Glutamatergic neuron (in vitro differentiated cells): Measurements from ENCODE around the gene PSMD1. TPM values are rescaled to one million over a fixed set of nuclear protein-coding genes. Genes with fewer than 3 reads are reported as not detected.
A peak's percentile ranks its signal among the peaks of the same experiment; 100 is the strongest.

Experiments used
- DNase-seq: peaks from one replicate; pipeline ENCODE4 v3.0.0; 2022
- H3K27ac Mint-ChIP-seq: one replicate; pipeline ENCODE4 v1.8.0; 2020; ENCODE audit warnings: mild to moderate bottlenecking, mixed read lengths, inconsistent platforms; ENCODE audit not compliant: unreplicated experiment
- H3K27me3 Mint-ChIP-seq: one replicate; pipeline ENCODE4 v1.8.0; 2020; ENCODE audit warnings: mild to moderate bottlenecking, moderate library complexity, mixed read lengths, inconsistent platforms; ENCODE audit not compliant: unreplicated experiment
- H3K36me3 Mint-ChIP-seq: one replicate; pipeline ENCODE4 v1.8.0; 2020; ENCODE audit warnings: mild to moderate bottlenecking, mixed read lengths, inconsistent platforms; ENCODE audit not compliant: unreplicated experiment
- H3K4me1 Mint-ChIP-seq: one replicate; pipeline ENCODE4 v1.8.0; 2020; ENCODE audit warnings: mild to moderate bottlenecking, low read depth, mixed read lengths, inconsistent platforms; ENCODE audit not compliant: unreplicated experiment
- H3K4me3 Mint-ChIP-seq: one replicate; pipeline ENCODE4 v1.8.0; 2020; ENCODE audit warnings: mild to moderate bottlenecking, mixed read lengths, inconsistent platforms; ENCODE audit not compliant: unreplicated experiment
- H3K9me3 Mint-ChIP-seq: one replicate; pipeline ENCODE4 v1.8.0; 2020; ENCODE audit warnings: mild to moderate bottlenecking, moderate library complexity, mixed read lengths, inconsistent platforms; ENCODE audit not compliant: unreplicated experiment
- total RNA-seq: library from RNA; stranded (reverse); fragmentation: NEBNext Ultra II Directional; extraction: Animal tissue kit (Norgen Biotek cat#: 25700); gene quantifications from one replicate; pipeline ENCODE4 v1.2.1, GENCODE V29; 2021; ENCODE audit not compliant: unreplicated experiment
- TF ChIP-seq, protein P1 (sequence below): fragments of 200-600 bp; sonication (generic); IDR thresholded peaks from one replicate; pipeline ENCODE4 v1.5.0; 2021; ENCODE audit not compliant: partially characterized antibody, unreplicated experiment

Gene PSMD1
- total RNA-seq, 1 donor from 2014 or later: 126 TPM

DNA sequence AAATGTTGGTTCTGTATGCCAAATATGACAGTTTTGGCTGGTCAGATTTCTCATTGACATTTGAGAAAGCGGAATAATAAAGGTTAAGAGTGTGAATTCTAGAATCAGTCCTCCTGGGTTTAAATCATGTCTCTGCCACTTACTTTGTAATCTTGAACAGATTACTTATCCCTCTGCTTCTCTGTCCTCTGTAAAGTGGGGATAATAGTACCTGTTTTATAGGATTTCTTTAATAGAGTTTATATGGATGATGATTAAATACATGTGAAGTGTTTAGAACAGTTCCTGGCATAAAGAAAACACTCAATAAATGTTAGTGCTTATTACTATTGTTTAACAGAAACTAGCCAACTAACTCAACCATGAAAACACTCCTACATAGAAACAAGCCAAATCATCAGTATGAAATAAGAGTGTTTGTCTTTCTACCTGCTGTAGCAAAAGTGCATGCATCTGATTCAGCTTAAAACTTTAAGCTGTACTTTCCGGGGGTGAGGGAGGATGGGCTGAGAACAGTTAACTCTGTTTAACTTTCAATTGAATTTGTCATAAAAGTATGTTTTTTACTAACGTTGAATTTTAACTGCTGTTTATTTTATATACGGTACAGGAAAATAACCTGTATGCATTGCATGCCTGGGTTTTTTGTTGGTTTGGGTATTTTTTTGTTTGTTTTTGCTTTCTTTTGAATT lies 61.4 kb downstream of the PSMD1 start:
- peaks cover 8% of the 10 kb centered on the region for H3K4me1 Mint-ChIP-seq
- H3K27me3 Mint-ChIP-seq: no peaks in the 10 kb centered on the region
- TF ChIP-seq, protein P1, sequence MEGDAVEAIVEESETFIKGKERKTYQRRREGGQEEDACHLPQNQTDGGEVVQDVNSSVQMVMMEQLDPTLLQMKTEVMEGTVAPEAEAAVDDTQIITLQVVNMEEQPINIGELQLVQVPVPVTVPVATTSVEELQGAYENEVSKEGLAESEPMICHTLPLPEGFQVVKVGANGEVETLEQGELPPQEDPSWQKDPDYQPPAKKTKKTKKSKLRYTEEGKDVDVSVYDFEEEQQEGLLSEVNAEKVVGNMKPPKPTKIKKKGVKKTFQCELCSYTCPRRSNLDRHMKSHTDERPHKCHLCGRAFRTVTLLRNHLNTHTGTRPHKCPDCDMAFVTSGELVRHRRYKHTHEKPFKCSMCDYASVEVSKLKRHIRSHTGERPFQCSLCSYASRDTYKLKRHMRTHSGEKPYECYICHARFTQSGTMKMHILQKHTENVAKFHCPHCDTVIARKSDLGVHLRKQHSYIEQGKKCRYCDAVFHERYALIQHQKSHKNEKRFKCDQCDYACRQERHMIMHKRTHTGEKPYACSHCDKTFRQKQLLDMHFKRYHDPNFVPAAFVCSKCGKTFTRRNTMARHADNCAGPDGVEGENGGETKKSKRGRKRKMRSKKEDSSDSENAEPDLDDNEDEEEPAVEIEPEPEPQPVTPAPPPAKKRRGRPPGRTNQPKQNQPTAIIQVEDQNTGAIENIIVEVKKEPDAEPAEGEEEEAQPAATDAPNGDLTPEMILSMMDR: no peak
- peaks cover 2% of the 10 kb centered on the region for H3K9me3 Mint-ChIP-seq
- no peak overlapping the region for H3K4me3 Mint-ChIP-seq
- DNase-seq: no peak
- H3K27ac Mint-ChIP-seq: no peak overlapping the region
- H3K36me3 Mint-ChIP-seq: no peaks in the 10 kb centered on the region

DNA sequence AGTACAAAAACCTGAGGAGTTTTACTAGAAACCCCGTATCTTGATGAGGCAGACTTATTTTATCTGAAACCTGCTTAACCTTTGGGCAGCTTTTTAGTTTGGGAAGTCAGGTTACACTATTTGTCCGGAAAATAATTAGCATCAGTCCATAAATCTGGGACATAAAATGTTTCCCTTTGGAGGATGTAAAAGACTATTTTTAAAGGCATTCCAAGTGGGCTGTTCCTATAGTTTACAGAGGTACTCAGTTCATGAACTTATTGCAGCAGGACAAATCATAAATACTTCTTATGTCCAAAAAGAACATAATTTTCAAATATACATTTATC lies 61.9 kb downstream of the PSMD1 start:
- H3K4me1 Mint-ChIP-seq: peaks cover 13% of the 10 kb centered on the region
- TF ChIP-seq, protein P1: no peak
- no peak overlapping the region for H3K4me3 Mint-ChIP-seq
- H3K36me3 Mint-ChIP-seq: no peaks in the 10 kb centered on the region
- H3K27me3 Mint-ChIP-seq: no peaks in the 10 kb centered on the region
- H3K27ac Mint-ChIP-seq: no peak overlapping the region
- H3K9me3 Mint-ChIP-seq: peaks cover 2% of the 10 kb centered on the region
- DNase-seq: no peak

DNA sequence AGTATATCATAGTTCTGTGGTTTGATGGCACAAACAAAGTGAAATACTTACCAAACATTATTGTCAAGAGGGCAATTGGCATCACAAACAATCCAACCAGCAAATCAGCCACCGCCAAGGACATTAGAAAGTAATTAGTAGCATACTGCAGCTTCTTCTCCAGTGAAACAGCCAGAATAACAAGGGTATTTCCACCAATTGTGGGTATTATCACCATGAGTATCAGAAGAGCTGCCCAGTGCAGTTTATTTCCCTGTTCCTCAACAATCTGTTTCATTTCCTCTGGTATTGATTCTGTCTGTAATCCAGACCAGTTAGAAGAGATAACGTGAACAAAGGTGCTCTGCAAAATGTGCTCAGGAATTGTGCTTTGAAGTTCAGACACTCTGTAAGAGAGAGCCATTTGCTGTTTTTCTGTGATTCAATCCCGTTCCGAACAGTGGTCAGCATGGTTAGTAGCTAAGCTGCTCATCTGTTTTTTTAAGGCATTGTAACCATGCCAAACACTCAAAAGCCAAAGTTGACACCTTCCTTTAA lies 66.8 kb downstream of the PSMD1 start:
- Mint-ChIP-seq H3K9me3 (no peaks in the 10 kb centered on the region), H3K27ac (no peak overlapping the region), H3K27me3 (no peaks in the 10 kb centered on the region), H3K4me1 (peaks cover 13% of the 10 kb centered on the region), H3K36me3 (no peaks in the 10 kb centered on the region), H3K4me3 (no peak overlapping the region)
- DNase-seq: no peak
- TF ChIP-seq, protein P1: no peak

DNA sequence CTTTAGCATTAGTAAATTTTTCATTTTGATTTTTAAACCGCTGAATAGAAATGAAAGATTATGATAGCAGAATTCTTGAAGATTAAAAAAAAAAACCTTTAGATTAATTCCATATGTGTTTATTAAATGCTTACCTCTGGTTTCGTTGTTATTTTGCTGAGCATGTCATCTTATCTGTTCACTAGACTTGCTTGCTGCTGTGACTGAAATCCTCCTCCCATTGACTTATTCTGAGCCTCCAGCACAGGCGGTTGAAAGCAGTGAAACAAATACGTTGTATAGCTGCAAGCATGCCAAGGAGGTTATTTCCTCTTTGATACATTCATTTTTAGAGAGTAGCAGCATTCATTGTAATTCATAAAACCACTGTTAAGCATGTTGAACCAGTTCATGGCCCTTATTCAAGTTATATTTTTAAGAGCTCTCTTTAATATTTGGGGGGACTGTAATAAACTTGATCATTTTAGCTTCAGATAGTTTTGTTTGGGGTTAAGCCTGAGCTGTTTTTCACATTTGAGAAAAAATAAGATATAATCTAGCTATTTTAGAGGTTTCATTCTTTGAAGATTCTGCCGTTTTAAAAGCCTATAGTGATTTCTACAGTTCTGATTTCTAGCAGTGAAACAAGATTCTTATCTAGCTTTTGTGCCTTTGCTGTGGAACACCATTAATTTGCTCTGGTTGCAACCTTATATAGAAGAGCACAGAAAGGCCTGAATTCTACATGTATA lies 68.3 kb downstream of the PSMD1 start, which contains the start of gene HTR2B:
Gene HTR2B, minus strand, starts transcription at position 205 of the 731 bp plus-strand sequence. CDS start 1,278 bp downstream, outside the sequence.
- TF ChIP-seq, protein P1: no peak
- Mint-ChIP-seq H3K36me3 (no peaks in the 10 kb centered on the region), H3K4me3 (no peak within 1 kb of the TSS), H3K4me1 (peaks cover 13% of the 10 kb centered on the region), H3K27me3 (no peaks in the 10 kb centered on the region), H3K9me3 (no peaks in the 10 kb centered on the region), H3K27ac (peak within 1 kb of the TSS; percentile 38)
- no peak for DNase-seq

DNA sequence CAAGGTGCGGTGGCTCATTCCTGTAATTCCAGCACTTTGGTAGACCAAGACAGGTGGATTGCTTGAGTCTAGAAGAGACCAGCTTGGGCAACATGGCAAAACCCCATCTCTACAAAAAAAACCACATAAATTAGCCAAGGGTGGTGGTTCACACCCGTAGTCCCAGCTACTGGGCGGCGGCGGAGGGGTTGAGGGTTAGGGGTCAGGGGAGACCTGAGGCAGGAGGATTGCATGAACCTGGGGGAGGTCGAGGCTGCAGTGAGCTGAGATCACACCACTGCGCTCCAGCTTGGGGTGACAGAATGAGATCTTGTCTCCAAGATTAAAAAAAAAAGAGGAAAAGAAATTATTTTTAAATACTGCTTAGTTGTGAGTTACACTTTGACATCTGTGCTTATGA lies 69.5 kb downstream of the PSMD1 start:
- DNase-seq: no peak
- H3K36me3 Mint-ChIP-seq: no peaks in the 10 kb centered on the region
- H3K27ac Mint-ChIP-seq: no peak overlapping the region
- TF ChIP-seq, protein P1: no peak
- no peaks in the 10 kb centered on the region for H3K9me3 Mint-ChIP-seq
- peaks cover 13% of the 10 kb centered on the region for H3K4me1 Mint-ChIP-seq
- H3K4me3 Mint-ChIP-seq: no peak overlapping the region
- no peaks in the 10 kb centered on the region for H3K27me3 Mint-ChIP-seq
